Activated naive CD8-positive, alpha-beta T cell treated with anti-CD3 and anti-CD28 coated beads for 36 hours (primary cell): ENCODE data around the gene FCN1. TPM values are rescaled to one million over a fixed set of nuclear protein-coding genes. Genes with fewer than 3 reads are reported as not detected.
"Not testable (repeated sequence)": the region's sequence is repeated elsewhere in the genome, so short reads cannot be mapped to it uniquely, and the experiment has no call there.

Experiments
- DNase-seq: peaks from one replicate; pipeline ENCODE4 v3.0.0; 2021
- H3K27ac Mint-ChIP-seq: one replicate; pipeline ENCODE4 v1.8.0; 2022; ENCODE audit warnings: mild to moderate bottlenecking, moderate library complexity, mixed read lengths
- H3K27me3 Mint-ChIP-seq: one replicate; pipeline ENCODE4 v1.8.0; 2022; ENCODE audit warnings: mild to moderate bottlenecking, mixed read lengths
- H3K36me3 Mint-ChIP-seq: one replicate; pipeline ENCODE4 v1.8.0; 2021; ENCODE audit warnings: mild to moderate bottlenecking, mixed read lengths
- H3K4me1 Mint-ChIP-seq: one replicate; pipeline ENCODE4 v1.8.0; 2021; ENCODE audit warnings: mixed read lengths
- H3K4me3 Mint-ChIP-seq: one replicate; pipeline ENCODE4 v1.8.0; 2022; ENCODE audit warnings: mild to moderate bottlenecking, moderate library complexity, mixed read lengths
- H3K9me3 Mint-ChIP-seq: one replicate; pipeline ENCODE4 v1.8.0; 2022; ENCODE audit warnings: mixed read lengths
- total RNA-seq, 2 experiments: library from RNA; stranded (reverse); gene quantifications; one replicate each; pipeline ENCODE4 v1.2.3, GENCODE V29; 2021

FCN1 gene
- total RNA-seq, 2 experiments from 2014 or later, result not detected

DNA sequence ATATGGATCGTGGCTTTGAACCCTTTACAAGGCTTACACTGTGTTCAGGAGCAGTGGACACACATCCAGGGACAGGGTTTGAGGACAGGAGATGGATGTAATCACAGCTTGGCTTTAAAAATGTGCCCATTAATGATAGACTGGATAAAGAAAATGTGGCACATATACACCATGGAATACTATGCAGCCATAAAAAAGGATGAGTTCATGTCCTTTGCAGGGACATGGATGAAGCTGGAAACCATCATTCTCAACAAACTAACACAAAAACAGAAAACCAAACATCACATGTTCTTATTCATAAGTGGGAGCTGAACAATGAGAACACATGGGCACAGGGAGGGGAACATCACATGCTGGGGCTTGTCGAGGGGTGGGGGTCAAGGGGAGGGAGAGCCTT is 60.3 kb downstream of the FCN1 start:
- H3K4me3 Mint-ChIP-seq, H3K4me1 Mint-ChIP-seq, H3K9me3 Mint-ChIP-seq, H3K36me3 Mint-ChIP-seq, DNase-seq: not testable (repeated sequence)
- Mint-ChIP-seq H3K27ac (peak overlapping the region; percentile 45), H3K27me3 (peaks cover 25% of the 10 kb centered on the region)

DNA sequence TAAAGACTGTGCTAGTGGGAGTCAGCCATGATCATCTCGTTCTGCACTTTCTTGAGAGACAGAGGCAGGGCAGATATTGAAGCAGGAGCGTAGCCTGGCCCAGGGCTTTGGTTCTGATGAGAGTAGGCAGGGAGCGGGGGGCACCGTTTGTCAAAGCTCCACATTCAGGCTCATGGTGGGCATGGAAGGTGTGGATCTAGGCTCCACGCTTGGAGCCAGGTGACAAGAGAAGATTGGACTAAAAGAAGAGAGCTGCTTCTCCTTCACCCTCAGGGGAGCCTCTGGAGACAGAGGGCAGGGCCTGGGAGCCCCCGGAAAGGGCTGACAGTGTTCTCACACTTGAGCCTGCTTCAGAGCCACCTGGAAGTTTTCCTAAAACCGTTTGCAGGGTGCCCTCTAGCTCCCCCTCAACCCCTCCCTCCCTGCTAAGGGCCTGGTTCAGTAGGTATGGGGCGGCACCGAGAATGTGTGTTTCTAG is 61.8 kb downstream of the FCN1 start:
- Mint-ChIP-seq H3K27me3 (peaks cover 25% of the 10 kb centered on the region), H3K4me1 (peaks cover 4% of the 10 kb centered on the region)
- DNase-seq, result no peak

More for the DNA sequence above, 61.8 kb downstream of the FCN1 start:
- H3K4me3 Mint-ChIP-seq, result no peak overlapping the region
- H3K36me3 Mint-ChIP-seq, result no peaks in the 10 kb centered on the region
- H3K27ac Mint-ChIP-seq, result no peak overlapping the region
- peaks cover 6% of the 10 kb centered on the region for H3K9me3 Mint-ChIP-seq

Other genes with a start within 250 kb of the FCN1 start
- gene FCN2, start 37.1 kb downstream of the FCN1 start, total RNA-seq, result not detected
- not detected for gene OLFM1, start 169.8 kb upstream of the FCN1 start, total RNA-seq